ENCODE measurements around the gene LMAN2. TPM values are rescaled to one million over a fixed set of nuclear protein-coding genes. Genes with fewer than 3 reads are reported as not detected.

Gene LMAN2
- total RNA-seq, 5 donors from 2014 or later (not counting 1 experiment from before 2014, with no cell fraction given) = 67.2 to 122 (median 106) TPM

DNA sequence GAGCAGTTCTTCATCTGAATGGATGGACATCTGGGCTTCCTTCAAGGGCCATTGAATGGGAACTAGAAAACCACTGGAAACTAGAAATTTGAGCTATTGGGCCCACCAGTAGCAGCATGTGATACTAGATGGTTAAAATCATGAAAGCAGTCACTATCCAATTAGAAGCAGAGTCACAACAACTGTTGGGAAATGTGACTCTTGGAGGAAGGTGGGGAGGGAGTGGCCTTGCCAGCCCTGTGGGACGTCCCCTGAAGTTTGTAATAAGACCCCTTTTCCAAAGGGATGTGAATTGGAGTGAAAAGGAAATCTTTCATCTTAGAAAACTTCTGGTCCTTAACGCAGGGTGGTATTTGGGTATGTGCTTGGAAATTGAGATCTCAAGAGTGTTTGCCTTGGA, 53.5 kb downstream of the LMAN2 start:
- WGBS (ENCODE audit: insufficient coverage) = 83% methylated on average over 2 of the region's 2 CpGs
- DNase-seq = no peak
- no peak for ATAC-seq (replicated peaks in 1 of 4)
- Mint-ChIP-seq H3K27me3 (no peaks in the 10 kb centered on the region), H3K36me3 (peaks cover 28% of the 10 kb centered on the region), H3K27ac (peak overlapping the region in 1 of 2 donors; percentile 58), H3K9me3 (no peaks in the 10 kb centered on the region), H3K4me3 (no peak overlapping the region), H3K4me1 (peaks cover 64 to 71% (median 67%) of the 10 kb centered on the region in 3 donors)
- POLR2A ChIA-PET = no interaction called here
- Histone ChIP-seq H3K4me3 (ENCODE audit: control insufficient read depth in 1 of 2, extremely low read depth in 1 of 2, low read length in 1 of 2) (no peak overlapping the region), H3K4me1 (ENCODE audit: control insufficient read depth in 1 of 2, extremely low read depth in 1 of 2, insufficient read depth in 2 of 2, low read length in 2 of 2) (peaks cover 29 to 56% of the 10 kb centered on the region in 2 experiments), H3K36me3 (ENCODE audit: control insufficient read depth in 2 of 2, extremely low read depth in 1 of 2, insufficient read depth in 1 of 2, low read length in 1 of 2) (peaks cover 6 to 38% of the 10 kb centered on the region in 2 donors), H3K9me3 (no peaks in the 10 kb centered on the region), H3K27ac (ENCODE audit: low read length) (peak overlapping the region; percentile 21), H3K27me3 (replicated peaks in 1 of 2; ENCODE audit: control insufficient read depth in 2 of 2, extremely low read depth in 1 of 2, insufficient read depth in 2 of 2, low read length in 1 of 2) (no peaks in the 10 kb centered on the region)
- CTCF ChIA-PET = no interaction called here

DNA sequence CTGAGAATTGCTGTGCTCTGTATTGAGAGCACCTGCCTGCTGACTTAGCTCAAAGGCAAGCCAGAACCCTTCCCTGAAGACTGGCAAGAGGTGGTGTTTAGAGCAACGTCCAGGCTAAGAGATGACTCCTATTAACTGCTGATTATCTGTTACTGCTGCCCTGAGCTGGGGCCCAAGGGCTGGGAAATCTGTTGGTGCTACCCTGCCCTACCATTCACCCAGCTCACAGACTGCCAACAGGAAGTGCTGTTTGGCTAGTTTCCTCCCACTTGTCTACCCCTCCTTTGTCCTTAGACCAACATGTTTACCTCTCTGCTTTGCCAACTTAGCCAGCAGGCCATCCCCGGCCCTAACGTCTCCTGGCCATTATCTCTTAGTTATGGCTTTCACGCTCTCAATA, 54.9 kb downstream of the LMAN2 start:
- Histone ChIP-seq H3K27me3 (replicated peaks in 1 of 2; ENCODE audit: control insufficient read depth in 2 of 2, extremely low read depth in 1 of 2, insufficient read depth in 2 of 2, low read length in 1 of 2) (no peaks in the 10 kb centered on the region), H3K4me1 (ENCODE audit: control insufficient read depth in 1 of 2, extremely low read depth in 1 of 2, insufficient read depth in 2 of 2, low read length in 2 of 2) (peaks cover 21 to 43% of the 10 kb centered on the region in 2 experiments), H3K27ac (ENCODE audit: low read length) (peak overlapping the region; percentile 17), H3K4me3 (ENCODE audit: control insufficient read depth in 1 of 2, extremely low read depth in 1 of 2, low read length in 1 of 2) (no peak overlapping the region), H3K9me3 (no peaks in the 10 kb centered on the region), H3K36me3 (ENCODE audit: control insufficient read depth in 2 of 2, extremely low read depth in 1 of 2, insufficient read depth in 1 of 2, low read length in 1 of 2) (peaks cover 10 to 51% of the 10 kb centered on the region in 2 donors)
- H3K4me3 Mint-ChIP-seq = peak overlapping the region in 1 of 3 donors; percentile 31
- ATAC-seq (replicated peaks in 1 of 4) (peak in 2 of 4 experiments; percentile 52 to 58), DNase-seq (no peak)
- peaks cover 41% of the 10 kb centered on the region for H3K36me3 Mint-ChIP-seq
- ChIA-PET POLR2A (no interaction called here), CTCF (no interaction called here)
- peaks cover 53 to 57% (median 56%) of the 10 kb centered on the region in 3 donors for H3K4me1 Mint-ChIP-seq
- WGBS (ENCODE audit: insufficient coverage) = 37% methylated on average over 3 of the region's 4 CpGs
- no peaks in the 10 kb centered on the region for H3K9me3 Mint-ChIP-seq
- H3K27ac Mint-ChIP-seq = peak overlapping the region; percentile 83 to 86
- H3K27me3 Mint-ChIP-seq = no peaks in the 10 kb centered on the region

DNA sequence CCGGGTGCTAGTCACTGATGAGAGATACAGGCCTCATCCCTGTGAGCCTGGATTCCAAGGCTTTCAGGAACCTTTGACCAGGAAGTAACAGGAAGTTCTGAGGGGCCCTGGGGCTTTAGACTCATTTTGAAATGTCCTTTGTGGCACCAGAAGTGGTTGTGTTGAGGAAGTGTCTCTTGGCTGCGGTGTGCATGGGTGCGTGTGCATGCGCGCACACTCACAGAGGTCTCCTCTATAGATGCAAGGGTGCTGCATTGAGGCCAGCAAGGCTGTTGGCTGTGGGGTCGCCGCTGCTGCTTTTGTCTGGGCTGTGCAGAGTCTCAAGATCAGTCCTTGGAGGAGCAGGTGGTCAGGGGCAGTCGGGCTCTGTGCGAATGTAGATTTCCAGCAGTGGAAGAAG, 55.5 kb downstream of the LMAN2 start:
- POLR2A ChIA-PET = no interaction called here
- H3K27ac ChIP-seq (ENCODE audit: low read length) = peak overlapping the region; percentile 17
- Mint-ChIP-seq H3K27ac (peak overlapping the region; percentile 83 to 86), H3K36me3 (peaks cover 43% of the 10 kb centered on the region), H3K9me3 (no peaks in the 10 kb centered on the region), H3K4me3 (peak overlapping the region in 1 of 3 donors; percentile 31), H3K27me3 (no peaks in the 10 kb centered on the region), H3K4me1 (peaks cover 46 to 53% (median 49%) of the 10 kb centered on the region in 3 donors)
- ATAC-seq (replicated peaks in 1 of 4) (no peak), DNase-seq (no peak)
- peaks cover 18 to 36% of the 10 kb centered on the region in 2 experiments for H3K4me1 ChIP-seq (ENCODE audit: control insufficient read depth in 1 of 2, extremely low read depth in 1 of 2, insufficient read depth in 2 of 2, low read length in 2 of 2)
- peaks cover 10 to 56% of the 10 kb centered on the region in 2 donors for H3K36me3 ChIP-seq (ENCODE audit: control insufficient read depth in 2 of 2, extremely low read depth in 1 of 2, insufficient read depth in 1 of 2, low read length in 1 of 2)
- 83% methylated on average over 9 of the region's 9 CpGs for WGBS (ENCODE audit: insufficient coverage)
- no peaks in the 10 kb centered on the region for H3K27me3 ChIP-seq (replicated peaks in 1 of 2; ENCODE audit: control insufficient read depth in 2 of 2, extremely low read depth in 1 of 2, insufficient read depth in 2 of 2, low read length in 1 of 2)
- CTCF ChIA-PET = no interaction called here
- no peaks in the 10 kb centered on the region for H3K9me3 ChIP-seq
- H3K4me3 ChIP-seq (ENCODE audit: control insufficient read depth in 1 of 2, extremely low read depth in 1 of 2, low read length in 1 of 2) = no peak overlapping the region

DNA sequence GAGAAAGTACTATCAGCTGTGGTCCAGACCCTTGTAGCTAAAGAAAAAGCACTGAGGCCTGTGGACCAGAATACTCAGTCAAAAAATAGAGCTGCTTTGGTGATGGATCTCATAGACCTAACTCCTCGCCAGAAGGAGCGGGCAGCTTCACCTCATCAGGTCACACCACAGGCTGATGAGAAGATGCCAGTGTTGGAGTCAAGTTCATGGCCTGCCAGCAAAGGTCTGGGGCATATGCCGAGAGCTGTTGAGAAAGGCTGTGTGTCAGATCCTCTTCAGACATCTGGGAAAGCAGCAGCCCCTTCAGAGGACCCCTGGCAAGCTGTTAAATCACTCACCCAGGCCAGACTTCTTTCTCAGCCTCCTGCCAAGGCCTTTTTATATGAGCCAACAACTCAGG, 56.8 kb downstream of the LMAN2 start:
- no peak overlapping the region for H3K27ac ChIP-seq (ENCODE audit: low read length)
- POLR2A ChIA-PET = no interaction called here
- H3K4me3 Mint-ChIP-seq = no peak overlapping the region
- peak overlapping the region; percentile 43 to 86 for H3K27ac Mint-ChIP-seq
- peaks cover 46% of the 10 kb centered on the region for H3K36me3 Mint-ChIP-seq
- H3K4me1 ChIP-seq (ENCODE audit: control insufficient read depth in 1 of 2, extremely low read depth in 1 of 2, insufficient read depth in 2 of 2, low read length in 2 of 2) = peaks cover 12 to 24% of the 10 kb centered on the region in 2 experiments
- H3K9me3 Mint-ChIP-seq = no peaks in the 10 kb centered on the region
- H3K27me3 ChIP-seq (replicated peaks in 1 of 2; ENCODE audit: control insufficient read depth in 2 of 2, extremely low read depth in 1 of 2, insufficient read depth in 2 of 2, low read length in 1 of 2) = no peaks in the 10 kb centered on the region
- H3K4me1 Mint-ChIP-seq = peaks cover 34 to 42% (median 38%) of the 10 kb centered on the region in 3 donors
- H3K9me3 ChIP-seq = no peaks in the 10 kb centered on the region
- H3K4me3 ChIP-seq (ENCODE audit: control insufficient read depth in 1 of 2, extremely low read depth in 1 of 2, low read length in 1 of 2) = no peak overlapping the region
- no peaks in the 10 kb centered on the region for H3K27me3 Mint-ChIP-seq
- CTCF ChIA-PET = interaction anchor here in 1 of 2 donors (0.6 kb wide), 1 partner anchor 21 kb away, joined by 4 read pairs; no protein-coding TSS in a partner anchor
- DNase-seq (no peak), ATAC-seq (replicated peaks in 1 of 4) (no peak)
- H3K36me3 ChIP-seq (ENCODE audit: control insufficient read depth in 2 of 2, extremely low read depth in 1 of 2, insufficient read depth in 1 of 2, low read length in 1 of 2) = peaks cover 14 to 61% of the 10 kb centered on the region in 2 donors
- WGBS (ENCODE audit: insufficient coverage) = 100% methylated on average over 3 of the region's 3 CpGs

DNA sequence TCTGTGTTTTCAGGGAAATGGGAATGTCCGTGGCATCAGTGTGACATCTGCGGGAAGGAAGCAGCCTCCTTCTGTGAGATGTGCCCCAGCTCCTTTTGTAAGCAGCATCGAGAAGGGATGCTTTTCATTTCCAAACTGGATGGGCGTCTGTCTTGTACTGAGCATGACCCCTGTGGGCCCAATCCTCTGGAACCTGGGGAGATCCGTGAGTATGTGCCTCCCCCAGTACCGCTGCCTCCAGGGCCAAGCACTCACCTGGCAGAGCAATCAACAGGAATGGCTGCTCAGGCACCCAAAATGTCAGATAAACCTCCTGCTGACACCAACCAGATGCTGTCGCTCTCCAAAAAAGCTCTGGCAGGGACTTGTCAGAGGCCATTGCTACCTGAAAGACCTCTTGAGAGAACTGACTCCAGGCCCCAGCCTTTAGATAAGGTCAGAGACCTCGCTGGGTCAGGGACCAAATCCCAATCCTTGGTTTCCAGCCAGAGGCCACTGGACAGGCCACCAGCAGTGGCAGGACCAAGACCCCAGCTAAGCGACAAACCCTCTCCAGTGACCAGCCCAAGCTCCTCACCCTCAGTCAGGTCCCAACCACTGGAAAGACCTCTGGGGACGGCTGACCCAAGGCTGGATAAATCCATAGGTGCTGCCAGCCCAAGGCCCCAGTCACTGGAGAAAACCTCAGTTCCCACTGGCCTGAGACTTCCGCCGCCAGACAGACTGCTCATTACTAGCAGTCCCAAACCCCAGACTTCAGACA, 57.5 kb downstream of the LMAN2 start:
- ChIA-PET POLR2A (no interaction called here), CTCF (interaction anchor here in 1 of 2 donors (0.6 kb wide), 1 partner anchor 22 kb away, joined by 4 read pairs; no protein-coding TSS in a partner anchor)
- H3K27ac Mint-ChIP-seq = peak overlapping the region; percentile 16 to 43
- H3K9me3 ChIP-seq = no peaks in the 10 kb centered on the region
- H3K4me1 Mint-ChIP-seq = peaks cover 27 to 35% (median 31%) of the 10 kb centered on the region in 3 donors
- DNase-seq = no peak
- H3K36me3 Mint-ChIP-seq = peaks cover 50% of the 10 kb centered on the region
- H3K27me3 Mint-ChIP-seq = no peaks in the 10 kb centered on the region
- no peak overlapping the region for H3K4me3 Mint-ChIP-seq
- 97% methylated on average over 10 of the region's 12 CpGs for WGBS (ENCODE audit: insufficient coverage)
- H3K4me1 ChIP-seq (ENCODE audit: control insufficient read depth in 1 of 2, extremely low read depth in 1 of 2, insufficient read depth in 2 of 2, low read length in 2 of 2) = peaks cover 12 to 18% of the 10 kb centered on the region in 2 experiments
- H3K4me3 ChIP-seq (ENCODE audit: control insufficient read depth in 1 of 2, extremely low read depth in 1 of 2, low read length in 1 of 2) = no peak overlapping the region
- H3K9me3 Mint-ChIP-seq = no peaks in the 10 kb centered on the region
- H3K36me3 ChIP-seq (ENCODE audit: control insufficient read depth in 2 of 2, extremely low read depth in 1 of 2, insufficient read depth in 1 of 2, low read length in 1 of 2) = peaks cover 14 to 66% of the 10 kb centered on the region in 2 donors
- no peaks in the 10 kb centered on the region for H3K27me3 ChIP-seq (replicated peaks in 1 of 2; ENCODE audit: control insufficient read depth in 2 of 2, extremely low read depth in 1 of 2, insufficient read depth in 2 of 2, low read length in 1 of 2)
- ATAC-seq (replicated peaks in 1 of 4) = no peak
- H3K27ac ChIP-seq (ENCODE audit: low read length) = no peak overlapping the region

DNA sequence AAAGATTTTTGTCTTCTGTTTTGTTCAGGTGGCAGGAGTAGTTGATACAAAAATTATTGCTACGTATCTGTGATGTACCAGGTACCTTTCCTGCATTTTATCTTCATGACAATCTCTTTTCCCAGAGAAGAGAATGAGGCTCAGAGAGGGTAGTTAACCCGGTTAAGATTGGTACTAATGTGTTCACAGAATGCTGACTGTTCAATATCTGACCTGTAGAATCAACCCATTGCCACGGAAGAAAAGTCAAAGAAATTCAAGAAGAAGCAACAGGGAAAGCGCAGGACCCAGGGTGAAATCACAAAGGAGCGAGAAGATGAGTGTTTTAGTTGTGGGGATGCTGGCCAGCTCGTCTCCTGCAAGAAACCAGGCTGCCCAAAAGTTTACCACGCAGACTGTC, 59.7 kb downstream of the LMAN2 start:
- no peaks in the 10 kb centered on the region for H3K27me3 ChIP-seq (replicated peaks in 1 of 2; ENCODE audit: control insufficient read depth in 2 of 2, extremely low read depth in 1 of 2, insufficient read depth in 2 of 2, low read length in 1 of 2)
- H3K9me3 Mint-ChIP-seq = no peaks in the 10 kb centered on the region

More for the DNA sequence above, 59.7 kb downstream of the LMAN2 start:
- Histone ChIP-seq H3K4me3 (ENCODE audit: control insufficient read depth in 1 of 2, extremely low read depth in 1 of 2, low read length in 1 of 2) (no peak overlapping the region), H3K4me1 (ENCODE audit: control insufficient read depth in 1 of 2, extremely low read depth in 1 of 2, insufficient read depth in 2 of 2, low read length in 2 of 2) (peaks cover 11 to 14% of the 10 kb centered on the region in 2 experiments), H3K27ac (ENCODE audit: low read length) (no peak overlapping the region), H3K36me3 (ENCODE audit: control insufficient read depth in 2 of 2, extremely low read depth in 1 of 2, insufficient read depth in 1 of 2, low read length in 1 of 2) (peaks cover 14 to 78% of the 10 kb centered on the region in 2 donors), H3K9me3 (no peaks in the 10 kb centered on the region)
- 93% methylated on average over 5 of the region's 7 CpGs for WGBS (ENCODE audit: insufficient coverage)
- H3K4me3 Mint-ChIP-seq = no peak overlapping the region
- H3K27ac Mint-ChIP-seq = no peak overlapping the region
- POLR2A ChIA-PET = no interaction called here
- ATAC-seq (replicated peaks in 1 of 4) (no peak), DNase-seq (no peak)
- H3K4me1 Mint-ChIP-seq = peaks cover 17 to 26% (median 21%) of the 10 kb centered on the region in 3 donors
- no peaks in the 10 kb centered on the region for H3K27me3 Mint-ChIP-seq
- CTCF ChIA-PET = no interaction called here
- H3K36me3 Mint-ChIP-seq = peaks cover 53% of the 10 kb centered on the region

Measured in T-cell (primary cell).